Hepatic stellate cell (primary cell): ENCODE measurements around the gene OR6P1.

Experiments used
- DNase-seq: peaks from one replicate; pipeline ENCODE4 v3.0.0; 2011; ENCODE audit warnings: low spot score

OR6P1 gene

DNA sequence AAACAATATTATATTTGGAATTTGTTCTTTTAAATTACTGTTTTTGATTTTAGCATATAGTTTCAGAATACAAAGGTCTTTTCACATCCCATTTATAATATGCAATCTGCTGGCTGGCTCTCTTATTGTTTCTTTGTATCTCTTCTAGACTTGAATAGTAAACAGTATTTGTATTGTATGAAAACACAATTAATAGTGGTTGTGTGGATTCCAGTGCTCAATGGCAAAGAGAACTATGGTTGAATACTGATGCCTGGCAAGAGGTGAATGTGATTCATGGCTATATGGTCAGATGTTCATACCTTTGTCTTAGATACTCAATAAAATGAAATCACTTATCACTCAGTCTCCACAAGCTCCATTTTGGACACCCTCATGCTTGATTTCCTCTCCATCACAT lies 53.4 kb downstream of the OR6P1 start:
- no peak for DNase-seq
